A549 (cell line): Measurements from ENCODE around the gene ZBTB39. TPM values are rescaled to one million over a fixed set of nuclear protein-coding genes. Genes with fewer than 3 reads are reported as not detected.

Source experiments
- ATAC-seq, 2 experiments: fragments of 200-7000 bp in 1 of 2; fragments of >200 bp in 1 of 2; cut with Nextera tagmentation in 1 of 2; cut with Tn5 transposase in 1 of 2; 3 replicates each; pipeline versions ENCODE4 v1.8.0 to v1.9.1; 2018 to 2020; ENCODE audit warnings: mild to moderate bottlenecking in 1 of 2, moderate library complexity in 1 of 2
- CTCF ChIA-PET: fragments of 300-600 bp; sonication (Branson Sonifier 250); formaldehyde crosslinking; extraction: SDS; loops from one replicate; lab custom pipeline; 2021; ENCODE audit warnings: antibody characterized with exemption, inconsistent platforms; lab: Yijun Ruan, JAX
- POLR2A ChIA-PET: fragments of 350-600 bp; formaldehyde crosslinking; extraction: SDS; loops from one replicate; lab custom pipeline; 2021; ENCODE audit warnings: antibody characterized with exemption, inconsistent platforms; lab: Yijun Ruan, JAX
- DNase-seq, 2 experiments: peaks; one replicate each; pipeline versions ENCODE4 v3.0.0 to v3.0.0-alpha.2; 2011 to 2016; ENCODE audit warnings: low read depth in 1 of 2, low spot score in 1 of 2
- FAIRE-seq: peaks from 2 replicates; lab custom pipeline; 2011; peaks lifted over from hg19 to GRCh38; lab: Jason Lieb, UNC
- H3K27ac ChIP-seq, 2 experiments: fragments of >200 bp; sonication (Bioruptor Twin); formaldehyde crosslinking; 3 replicates each; pipeline ENCODE4 v1.5.1; 2016 to 2017
- H3K4me1 ChIP-seq: fragments of >200 bp; sonication (Bioruptor Twin); formaldehyde crosslinking; 3 replicates; pipeline ENCODE4 v1.6.1; 2016
- H3K4me2 ChIP-seq: fragments of >200 bp; sonication (Bioruptor Twin); formaldehyde crosslinking; 3 replicates; pipeline ENCODE4 v1.6.1; 2016
- H3K4me3 ChIP-seq: fragments of >200 bp; sonication (Bioruptor Twin); formaldehyde crosslinking; 3 replicates; pipeline ENCODE4 v1.5.1; 2016
- H3K9me3 ChIP-seq: fragments of >200 bp; sonication (Bioruptor Twin); formaldehyde crosslinking; 3 replicates; pipeline ENCODE4 v1.6.1; 2016
- CBX8 ChIP-seq: fragments of 200-600 bp; sonication (generic); IDR thresholded peaks from 2 replicates; pipeline ENCODE4 v1.6.1; 2016
- CEBPB ChIP-seq, 2 experiments: fragments of >200 bp in 1 of 2; sonication (Bioruptor Twin) in 1 of 2; formaldehyde crosslinking in 1 of 2; IDR thresholded peaks; 2 replicates each; pipeline ENCODE4 v1.6.1; 2012 to 2016
- CHD2 ChIP-seq: fragments of 150-350 bp; IDR thresholded peaks from 2 replicates; pipeline ENCODE4 v1.6.1; 2014; ENCODE audit warnings: low read length; ENCODE audit not compliant: partially characterized antibody
- CHD4 ChIP-seq: fragments of 200-600 bp; sonication (generic); IDR thresholded peaks from 2 replicates; pipeline ENCODE4 v1.6.1; 2016; ENCODE audit warnings: antibody characterized with exemption, mild to moderate bottlenecking, borderline replicate concordance
- EHF ChIP-seq: fragments of 250-450 bp; sonication (Bioruptor Pico); IDR thresholded peaks from 2 replicates; pipeline ENCODE4 v1.5.0; 2020; ENCODE audit warnings: mild to moderate bottlenecking
- EHMT2 ChIP-seq: fragments of 200-600 bp; sonication (generic); IDR thresholded peaks from 2 replicates; pipeline ENCODE4 v1.6.1; 2016; ENCODE audit warnings: antibody characterized with exemption, low read depth, mild to moderate bottlenecking, moderate library complexity
- FOXS1 ChIP-seq: fragments of 250-450 bp; sonication (Bioruptor Pico); IDR thresholded peaks from 2 replicates; pipeline ENCODE4 v1.5.0; 2020; ENCODE audit warnings: mild to moderate bottlenecking, moderate library complexity
- HDAC2 ChIP-seq: fragments of 200-600 bp; sonication (generic); IDR thresholded peaks from 2 replicates; pipeline ENCODE4 v1.6.1; 2016
- NFE2L2 ChIP-seq: fragments of 150-350 bp; conservative IDR thresholded peaks from 2 replicates; pipeline ENCODE4 v1.6.1; 2014; ENCODE audit warnings: low read length
- PHF8 ChIP-seq: fragments of 200-600 bp; sonication (generic); IDR thresholded peaks from 2 replicates; pipeline ENCODE4 v1.6.1; 2016; ENCODE audit warnings: low read depth, mild to moderate bottlenecking, antibody characterized with exemption, moderate library complexity, borderline replicate concordance
- TFCP2L1 ChIP-seq: fragments of 250-450 bp; sonication (Bioruptor Pico); IDR thresholded peaks from 2 replicates; pipeline ENCODE4 v1.5.0; 2021; ENCODE audit warnings: mild to moderate bottlenecking
- ZC3H11A ChIP-seq: fragments of 450-650 bp; IDR thresholded peaks from 2 replicates; pipeline ENCODE4 v1.6.1; 2014; ENCODE audit warnings: antibody characterized with exemption, mild to moderate bottlenecking
- ZSCAN20 ChIP-seq: fragments of 250-450 bp; sonication (Bioruptor Pico); IDR thresholded peaks from 2 replicates; pipeline ENCODE4 v1.8.0; 2022; ENCODE audit warnings: mild to moderate bottlenecking, moderate library complexity
- WGBS: methylation state at CpG from one replicate; pipeline ENCODE4 v1.1.6; 2017; ENCODE audit errors: missing lambda C conversion rate; 5-methylcytosine and 5-hydroxymethylcytosine counted together
- polyA plus RNA-seq, 4 experiments: library from polyadenylated mRNA; depleted of rRNA in 3 of 4; stranded (reverse); fragments of >200 nt; fragmentation: RNase III in 1 of 4; extraction: RNeasy Plus Mini Kit Qiagen cat#74134 plus additional on column Dnase treatment in 1 of 4; gene quantifications; 2 replicates in 3 of 4; 3 replicates in 1 of 4; pipeline ENCODE4 v1.2.3, GENCODE V29; 2011 to 2017
- TF ChIP-seq, protein P1 (sequence below): fragments of 450-650 bp; IDR thresholded peaks from 2 replicates; pipeline ENCODE4 v1.6.1; 2014; ENCODE audit warnings: antibody characterized with exemption
- TF ChIP-seq, protein P2 (sequence below): fragments of >200 bp; sonication (Bioruptor Twin); formaldehyde crosslinking; IDR thresholded peaks from 3 replicates; pipeline ENCODE4 v1.5.1; 2016

ZBTB39 gene
- polyA plus RNA-seq, 2 of the 4 experiments (the other 2 are of a cell fraction): 4.7 to 9.5 TPM

DNA sequence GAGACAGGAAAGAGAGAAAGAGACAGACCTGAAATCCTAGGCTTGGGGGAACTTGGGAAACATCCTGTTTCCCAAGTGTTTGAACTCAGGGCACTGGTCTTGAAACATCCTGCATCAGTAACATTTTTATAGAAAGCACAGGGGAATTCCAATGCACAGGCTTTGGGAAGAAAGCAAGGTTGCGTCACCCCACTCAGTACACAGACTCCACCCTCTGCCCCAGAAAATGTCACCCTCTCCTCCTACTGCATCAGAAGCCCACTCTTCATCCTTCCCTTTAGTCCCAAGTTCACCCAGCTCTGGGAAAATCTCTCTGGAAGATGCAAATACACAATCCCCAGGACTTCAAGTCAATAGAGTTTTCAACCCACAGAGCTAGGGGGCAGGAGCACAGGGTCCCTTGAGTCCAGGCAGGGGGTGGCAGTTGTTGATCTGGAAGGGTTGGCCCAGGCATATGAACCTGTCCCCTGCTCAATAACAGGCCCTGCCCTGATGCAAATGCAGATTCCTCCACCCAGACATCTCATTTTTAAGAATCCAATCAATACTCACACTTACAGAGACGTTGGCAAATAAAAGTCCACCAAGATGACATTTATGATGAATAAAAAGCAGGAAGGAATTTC, 50.6 kb downstream of the ZBTB39 start:
- Histone ChIP-seq H3K4me1 (peaks cover 20% of the 10 kb centered on the region), H3K27ac (peak overlapping the region in 1 of 2 experiments; percentile 51; a peak in 3 of 6 replicates), H3K4me3 (no peak overlapping the region)
- no peak for FAIRE-seq
- ATAC-seq: peak in 1 of 2 experiments; percentile 65; a peak in 3 of 6 replicates
- TF ChIP-seq ZSCAN20 (no peak), CEBPB (IDR thresholded peaks at IDR 0.05) (peak; percentile 58 to 84)
- TF ChIP-seq, all 56 proteins: peak for 1
- peak overlapping the region; percentile 19; the same call in 1 of the 3 replicates for H3K4me2 ChIP-seq
- ChIA-PET CTCF (interaction anchor here (1.3 to 5.5 kb wide), 2 partner anchors 31 to 46 kb away, joined by 3 to 27 read pairs; no protein-coding TSS in a partner anchor), POLR2A (no interaction called here)
- no peaks in the 10 kb centered on the region; the same call in 2 of the 3 replicates for H3K9me3 ChIP-seq
- DNase-seq: peak in 1 of 2 experiments; percentile 18
- 44% methylated on average over 2 of the region's 2 CpGs for WGBS

DNA sequence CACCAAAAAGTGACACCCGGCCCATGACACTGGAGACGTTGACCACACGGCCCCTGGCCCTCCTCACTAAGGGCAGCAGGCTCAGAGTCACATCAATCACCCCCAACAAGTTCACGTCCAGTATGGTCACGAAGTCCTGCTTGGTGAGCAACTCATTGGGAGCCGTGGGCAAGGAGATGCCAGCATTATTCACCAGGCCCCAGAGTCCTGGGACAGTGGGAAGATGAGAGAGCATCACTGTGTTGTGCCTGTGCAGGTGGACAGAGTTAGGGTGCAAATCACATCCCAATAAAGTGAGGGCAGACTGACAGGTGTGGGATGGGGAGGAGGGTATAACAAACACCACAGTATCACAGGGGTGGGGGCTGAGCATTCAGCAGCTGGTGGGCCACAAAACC, 51.4 kb downstream of the ZBTB39 start:
- CTCF ChIA-PET: interaction anchor here (5.5 kb wide), 1 partner anchor 32 kb away, joined by 27 read pairs; no protein-coding TSS in a partner anchor
- DNase-seq (no peak), FAIRE-seq (no peak), ATAC-seq (no peak)
- POLR2A ChIA-PET: interaction anchor here (0.5 kb wide), 1 partner anchor 228 kb away, joined by 3 read pairs; no protein-coding TSS in a partner anchor
- Histone ChIP-seq H3K27ac (peak overlapping the region in 1 of 2 experiments; percentile 51; a peak in 3 of 6 replicates), H3K9me3 (no peaks in the 10 kb centered on the region; the same call in 2 of the 3 replicates), H3K4me1 (peaks cover 20% of the 10 kb centered on the region), H3K4me2 (no peak overlapping the region), H3K4me3 (no peak overlapping the region)
- TF ChIP-seq HDAC2: no peak
- TF ChIP-seq CEBPB (IDR thresholded peaks at IDR 0.05): no peak
- no peak for TF ChIP-seq TFCP2L1 (CRISPR knock-in tag)
- no peak for TF ChIP-seq ZC3H11A
- TF ChIP-seq FOXS1 (CRISPR knock-in tag): no peak
- TF ChIP-seq CHD4: no peak
- TF ChIP-seq EHF (CRISPR knock-in tag): no peak
- TF ChIP-seq, protein P1, sequence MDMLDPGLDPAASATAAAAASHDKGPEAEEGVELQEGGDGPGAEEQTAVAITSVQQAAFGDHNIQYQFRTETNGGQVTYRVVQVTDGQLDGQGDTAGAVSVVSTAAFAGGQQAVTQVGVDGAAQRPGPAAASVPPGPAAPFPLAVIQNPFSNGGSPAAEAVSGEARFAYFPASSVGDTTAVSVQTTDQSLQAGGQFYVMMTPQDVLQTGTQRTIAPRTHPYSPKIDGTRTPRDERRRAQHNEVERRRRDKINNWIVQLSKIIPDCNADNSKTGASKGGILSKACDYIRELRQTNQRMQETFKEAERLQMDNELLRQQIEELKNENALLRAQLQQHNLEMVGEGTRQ: no peak
- no peak for TF ChIP-seq EHMT2
- TF ChIP-seq, protein P2, sequence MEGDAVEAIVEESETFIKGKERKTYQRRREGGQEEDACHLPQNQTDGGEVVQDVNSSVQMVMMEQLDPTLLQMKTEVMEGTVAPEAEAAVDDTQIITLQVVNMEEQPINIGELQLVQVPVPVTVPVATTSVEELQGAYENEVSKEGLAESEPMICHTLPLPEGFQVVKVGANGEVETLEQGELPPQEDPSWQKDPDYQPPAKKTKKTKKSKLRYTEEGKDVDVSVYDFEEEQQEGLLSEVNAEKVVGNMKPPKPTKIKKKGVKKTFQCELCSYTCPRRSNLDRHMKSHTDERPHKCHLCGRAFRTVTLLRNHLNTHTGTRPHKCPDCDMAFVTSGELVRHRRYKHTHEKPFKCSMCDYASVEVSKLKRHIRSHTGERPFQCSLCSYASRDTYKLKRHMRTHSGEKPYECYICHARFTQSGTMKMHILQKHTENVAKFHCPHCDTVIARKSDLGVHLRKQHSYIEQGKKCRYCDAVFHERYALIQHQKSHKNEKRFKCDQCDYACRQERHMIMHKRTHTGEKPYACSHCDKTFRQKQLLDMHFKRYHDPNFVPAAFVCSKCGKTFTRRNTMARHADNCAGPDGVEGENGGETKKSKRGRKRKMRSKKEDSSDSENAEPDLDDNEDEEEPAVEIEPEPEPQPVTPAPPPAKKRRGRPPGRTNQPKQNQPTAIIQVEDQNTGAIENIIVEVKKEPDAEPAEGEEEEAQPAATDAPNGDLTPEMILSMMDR: no peak
- WGBS: 54% methylated on average over 6 of the region's 6 CpGs

DNA sequence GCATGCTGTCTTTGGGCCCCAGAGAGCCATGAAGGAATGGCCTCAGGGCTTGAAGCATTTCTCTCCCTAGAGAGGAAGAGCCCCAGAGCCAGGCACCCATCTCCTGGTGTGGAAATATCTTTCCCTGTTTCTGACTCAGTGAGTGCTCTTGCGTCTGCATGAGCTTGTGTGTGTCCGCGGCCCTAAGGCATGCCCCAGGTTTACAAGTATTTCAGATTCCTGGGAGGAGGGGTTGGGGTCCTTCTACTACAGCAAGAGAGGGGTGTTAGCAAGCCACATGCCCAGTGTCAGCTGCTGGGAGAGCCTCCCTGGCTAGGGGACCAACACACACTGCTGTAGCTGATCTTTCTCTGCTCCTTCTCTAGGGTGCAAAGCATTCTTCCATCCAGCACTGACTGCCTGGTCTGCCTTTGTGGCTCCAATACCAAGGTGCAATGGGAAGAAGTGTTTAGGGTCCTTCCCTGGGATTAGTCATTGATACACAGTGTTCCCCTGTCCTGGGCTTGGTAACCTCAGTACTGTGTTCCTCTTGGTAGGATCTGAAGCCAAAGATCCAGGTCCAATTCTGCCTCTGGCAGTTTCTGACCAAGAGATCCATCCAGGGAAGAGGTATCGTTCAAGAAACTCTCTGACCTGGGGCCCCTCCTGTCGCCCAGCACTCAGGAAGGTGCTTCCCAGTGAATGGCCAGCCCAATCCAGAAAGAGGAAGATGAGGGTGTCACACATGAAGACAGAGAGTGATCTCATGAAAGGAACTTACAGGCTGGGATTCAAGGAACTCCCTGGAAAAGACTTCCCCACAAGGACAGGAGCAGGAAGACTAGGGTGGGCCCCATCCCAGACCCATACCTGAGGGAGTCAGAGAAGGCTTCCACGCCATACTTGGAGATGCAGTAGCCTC, 52.0 kb downstream of the ZBTB39 start:
- WGBS: 82% methylated on average over 6 of the region's 6 CpGs
- peak overlapping the region in 1 of 2 experiments; percentile 51; a peak in 3 of 6 replicates for H3K27ac ChIP-seq
- H3K9me3 ChIP-seq: no peaks in the 10 kb centered on the region; the same call in 2 of the 3 replicates
- CTCF ChIA-PET: interaction anchor here (1.4 to 5.5 kb wide), 3 partner anchors 33 to 114 kb away, joined by 3 to 27 read pairs (median 4); no protein-coding TSS in a partner anchor
- no peak for ATAC-seq
- no peak overlapping the region for H3K4me3 ChIP-seq
- no peak for TF ChIP-seq NFE2L2
- TF ChIP-seq ZSCAN20: no peak
- no peak for TF ChIP-seq CBX8
- no peak for TF ChIP-seq CHD2
- TF ChIP-seq PHF8: no peak
- peaks cover 20% of the 10 kb centered on the region for H3K4me1 ChIP-seq
- FAIRE-seq: no peak
- no peak for DNase-seq
- no peak overlapping the region for H3K4me2 ChIP-seq
- POLR2A ChIA-PET: no interaction called here
